ENCODE results near the gene CENPN. TPM values are rescaled to one million over a fixed set of nuclear protein-coding genes. Genes with fewer than 3 reads are reported as not detected.

Gene CENPN
- total and polyA plus RNA-seq, 2 of the 8 experiments (the other 6 are each of a cell fraction or from before 2014, with no cell fraction given): 32.8 to 67.0 TPM

GRCh38 chr16:80982646-80983045 lies 24.4 kb upstream of the CENPN start:
- no peak overlapping the region for H3K27ac ChIP-seq (ENCODE audit: low read depth, low read length)
- H2BK12ac ChIP-seq (ENCODE audit: low read depth, low read length): no peak overlapping the region
- peaks cover 2% of the 10 kb centered on the region for H3K79me1 ChIP-seq (ENCODE audit: low read depth, low read length)
- CTCF ChIA-PET (ENCODE audit: partially characterized antibody): no interaction called here
- no peak overlapping the region for H4K8ac ChIP-seq (ENCODE audit: extremely low read depth, insufficient read depth, low read length)
- H3K23me2 ChIP-seq (ENCODE audit: low read depth, low read length): no peaks in the 10 kb centered on the region
- DNase-seq (ENCODE audit: low read depth in 1 of 2, low spot score in 2 of 2): no peak
- no peak overlapping the region for H3K23ac ChIP-seq (ENCODE audit: insufficient read length)
- WGBS, 2 experiments (ENCODE audit: extremely low coverage in 1 of 2, insufficient coverage in 1 of 2, insufficient read length in 1 of 2, insufficient replicate concordance in 2 of 2, low coverage in 1 of 2, low lambda C conversion rate in 2 of 2, missing lambda C conversion rate in 1 of 2): 69% methylated on average over 4 of the region's 4 CpGs; no CpG with 5 or more reads in 1 of the 2 experiments
- TF ChIP-seq PHF8 (conservative IDR thresholded peaks at IDR 0.05; ENCODE audit: low read depth, low read length) (no peak), CHD1 (IDR thresholded peaks at IDR 0.05; ENCODE audit: low read depth, low read length) (no peak), RAD21 (IDR thresholded peaks at IDR 0.05 in 1 of 2, conservative IDR thresholded peaks at IDR 0.05 in 1 of 2; ENCODE audit: low read depth in 2 of 2, low read length in 2 of 2) (no peak), ZNF274 (IDR thresholded peaks at IDR 0.05; ENCODE audit: borderline replicate concordance, extremely low read depth, low read length) (no peak), BACH1 (IDR thresholded peaks at IDR 0.05; ENCODE audit: low read length) (no peak), BRCA1 (IDR thresholded peaks at IDR 0.05; ENCODE audit: low read depth, low read length) (no peak)
- no peak overlapping the region for H2BK120ac ChIP-seq (replicated peaks; ENCODE audit: low read depth, low read length)
- H4K5ac ChIP-seq (ENCODE audit: insufficient read length, low read depth, low read length): no peak overlapping the region
- peaks cover 0 to 7% (median 3%) of the 10 kb centered on the region in 4 experiments; a peak in 2 of 8 replicates for H3K36me3 ChIP-seq (ENCODE audit: control insufficient read depth in 2 of 4, insufficient read depth in 4 of 4, low read length in 3 of 4)
- FAIRE-seq: no peak
- H2BK5ac ChIP-seq (ENCODE audit: low read depth, low read length): no peak overlapping the region
- H4K91ac ChIP-seq (replicated peaks; ENCODE audit: insufficient read length, low read length): no peak overlapping the region
- no peak overlapping the region for H3K4me3 ChIP-seq (ENCODE audit: extremely low read depth in 1 of 4, insufficient read depth in 2 of 4, low read depth in 3 of 4, low read length in 4 of 4)
- H4K20me1 ChIP-seq (replicated peaks in 1 of 2; ENCODE audit: control insufficient read depth in 1 of 2, insufficient read depth in 2 of 2, low read length in 2 of 2): peaks cover 8 to 12% of the 10 kb centered on the region in 2 experiments
- no peak overlapping the region for H3K9ac ChIP-seq (replicated peaks in 1 of 4; ENCODE audit: extremely low read depth in 1 of 4, low read depth in 3 of 4, low read length in 3 of 4)
- H3K18ac ChIP-seq (ENCODE audit: extremely low read depth, low read length): no peak overlapping the region
- H2AK5ac ChIP-seq (ENCODE audit: low read depth, low read length): no peak overlapping the region
- H2AFZ ChIP-seq (ENCODE audit: low read length): no peak overlapping the region
- POLR2A ChIA-PET (ENCODE audit: partially characterized antibody): no interaction called here
- H3K27me3 ChIP-seq (replicated peaks in 1 of 4; ENCODE audit: control insufficient read depth in 3 of 4, extremely low read depth in 1 of 4, insufficient read depth in 3 of 4, low read length in 3 of 4): peaks cover 0 to 4% (median 0%) of the 10 kb centered on the region in 4 experiments; a peak in 3 of 7 replicates
- H2BK20ac ChIP-seq (ENCODE audit: low read length): no peak overlapping the region
- H3K56ac ChIP-seq (replicated peaks; ENCODE audit: insufficient read length, low read depth, low read length): no peak overlapping the region
- H3K4ac ChIP-seq (replicated peaks; ENCODE audit: insufficient read length, low read depth, low read length): no peak overlapping the region
- H3K4me2 ChIP-seq (ENCODE audit: insufficient read depth in 1 of 2, low read depth in 2 of 2, low read length in 2 of 2): no peak overlapping the region
- H2BK15ac ChIP-seq (ENCODE audit: low read length): no peak overlapping the region
- H3K9me3 ChIP-seq (ENCODE audit: insufficient read depth in 2 of 2, low read depth in 1 of 2, low read length in 1 of 2): no peaks in the 10 kb centered on the region
- no peak overlapping the region for H3K14ac ChIP-seq (ENCODE audit: insufficient read length)
- H3K79me2 ChIP-seq (ENCODE audit: control insufficient read depth in 1 of 2, insufficient read depth in 2 of 2, low read length in 2 of 2): peaks cover 0 to 11% of the 10 kb centered on the region in 2 experiments; a peak in 2 of 4 replicates
- H3K4me1 ChIP-seq (replicated peaks in 1 of 4; ENCODE audit: control insufficient read depth in 3 of 4, insufficient read depth in 4 of 4, low read length in 3 of 4): peaks cover 0 to 4% (median 1%) of the 10 kb centered on the region in 4 experiments; a peak in 5 of 7 replicates
